Endothelial cell of hepatic sinusoid (primary cell): Measurements from ENCODE around the gene PLAC9.
"Not testable (repeated sequence)": the region's sequence is repeated elsewhere in the genome, so short reads cannot be mapped to it uniquely, and the experiment has no call there.

Source experiments
- in situ Hi-C: cut with HindIII; loops from 2 replicates; pipeline ENCODE4 v1.10.0; 2017; ENCODE audit warnings: low sequenced_read_pairs

Gene PLAC9

GRCh38 chr10:80137920-80138319 lies 5.4 kb downstream of the PLAC9 start:
- in situ Hi-C loops = no loop called here

- in situ Hi-C loops = no loop called here
Observed at GRCh38 chr10:80139265-80139664, 6.7 kb downstream of the PLAC9 start.

DNA sequence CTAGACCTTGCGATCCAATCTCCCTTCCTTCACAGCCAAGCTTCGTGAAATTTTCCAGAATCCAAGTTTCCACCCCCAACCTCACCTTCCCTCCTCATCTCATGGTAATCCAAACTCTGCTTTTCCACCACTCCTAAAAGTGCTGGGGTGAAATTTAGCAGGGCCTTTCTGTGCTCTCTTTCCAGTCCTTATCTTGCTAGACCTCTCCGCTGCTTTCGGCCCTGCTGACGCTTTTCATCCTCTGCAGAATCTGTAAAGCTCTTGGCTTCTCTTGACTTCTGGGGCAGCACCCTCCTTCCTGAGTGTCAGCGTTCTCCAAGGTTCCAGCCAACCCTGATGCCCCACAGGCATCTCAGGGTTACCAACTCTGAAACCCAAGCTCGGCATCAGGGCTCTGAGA lies 7.7 kb downstream of the PLAC9 start:
- in situ Hi-C loops = no loop called here

GRCh38 chr10:80141696-80142460 lies 9.3 kb downstream of the PLAC9 start:
- in situ Hi-C loops = no loop called here

DNA sequence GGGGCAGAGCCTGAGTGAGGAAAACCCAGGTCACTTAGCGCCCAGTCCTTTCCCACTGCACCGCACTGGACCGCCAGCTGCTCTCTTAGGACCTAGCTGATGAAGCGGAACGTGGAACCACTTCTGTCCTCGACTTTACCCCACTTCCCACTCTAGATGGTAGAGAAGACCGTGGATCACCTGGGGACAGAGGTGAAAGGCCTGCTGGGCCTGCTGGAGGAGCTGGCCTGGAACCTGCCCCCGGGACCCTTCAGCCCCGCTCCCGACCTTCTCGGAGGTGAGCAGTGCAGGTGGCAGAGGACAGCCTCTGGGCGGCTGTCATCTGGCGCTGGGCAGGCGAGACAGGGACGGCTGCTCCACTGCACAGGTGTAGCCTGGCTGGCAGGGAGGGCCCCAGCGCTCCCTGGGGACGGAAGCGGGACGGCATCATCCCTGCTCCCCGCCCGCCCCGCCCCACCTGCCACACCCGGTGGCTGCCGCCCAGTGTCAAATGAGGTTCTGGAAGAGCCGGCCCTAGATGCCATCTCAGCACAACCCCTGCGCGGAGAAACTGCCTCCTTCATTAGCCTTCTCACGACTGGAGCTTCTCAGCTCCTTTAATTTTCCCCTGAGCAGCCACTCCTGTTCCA lies 11.7 kb downstream of the PLAC9 start:
- in situ Hi-C loops = no loop called here

- in situ Hi-C loops = no loop called here
Observed at GRCh38 chr10:80144696-80145131, 12.2 kb downstream of the PLAC9 start.

DNA sequence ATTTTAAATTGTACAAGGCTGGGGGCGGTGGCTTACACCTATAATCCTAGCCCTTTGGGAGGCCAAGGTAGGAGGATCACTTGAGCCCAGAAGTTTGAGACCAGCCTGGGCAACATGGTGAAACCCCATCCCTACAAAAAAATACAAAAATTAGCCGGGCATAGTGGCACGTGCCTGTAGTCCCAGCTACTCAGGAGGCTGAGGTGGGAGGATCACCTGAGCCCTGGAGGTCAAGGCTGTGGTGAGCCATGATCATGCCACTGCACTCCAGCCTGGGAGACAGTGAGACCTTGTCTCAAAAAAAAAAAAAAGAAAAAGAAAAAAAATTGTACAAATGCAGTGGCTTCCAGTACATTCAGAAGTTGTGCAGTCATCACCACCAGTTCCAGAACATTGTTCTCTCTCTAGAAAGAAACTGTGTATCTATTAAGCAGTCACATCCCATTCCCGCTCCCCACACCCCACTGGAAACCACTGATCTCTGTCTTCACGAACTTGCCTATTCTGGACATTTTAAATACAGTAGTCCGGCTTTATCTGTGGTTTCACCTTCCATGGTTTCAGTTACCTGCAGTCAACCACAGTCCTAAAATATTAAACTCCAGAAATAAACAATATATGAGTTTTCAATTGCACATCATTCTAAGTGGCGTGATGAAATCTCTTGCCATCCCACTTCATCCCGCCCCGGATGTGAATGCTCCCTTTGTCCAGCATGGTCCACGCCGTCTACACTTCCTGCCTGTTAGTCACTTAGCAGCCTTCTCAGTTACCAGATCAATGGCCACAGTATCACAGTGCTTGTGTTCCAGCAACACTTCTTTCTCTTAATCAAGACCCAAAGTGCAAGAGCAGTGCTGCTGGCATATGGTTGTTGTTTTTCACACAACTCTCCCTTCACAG lies 13.1 kb downstream of the PLAC9 start:
- in situ Hi-C loops = not testable (repeated sequence)

GRCh38 chr10:80146918-80147317 lies 14.4 kb downstream of the PLAC9 start:
- in situ Hi-C loops = no loop called here

GRCh38 chr10:80148166-80148805 lies 15.8 kb downstream of the PLAC9 start:
- in situ Hi-C loops = no loop called here

- in situ Hi-C loops = no loop called here
Observed at GRCh38 chr10:80149123-80149522, 16.6 kb downstream of the PLAC9 start.

- in situ Hi-C loops = no loop called here
Observed at GRCh38 chr10:80150172-80150571, 17.6 kb downstream of the PLAC9 start.

- in situ Hi-C loops = no loop called here
Observed at GRCh38 chr10:80152820-80153219, 20.3 kb downstream of the PLAC9 start.

GRCh38 chr10:80153460-80153859 lies 20.9 kb downstream of the PLAC9 start:
- in situ Hi-C loops = no loop called here

DNA sequence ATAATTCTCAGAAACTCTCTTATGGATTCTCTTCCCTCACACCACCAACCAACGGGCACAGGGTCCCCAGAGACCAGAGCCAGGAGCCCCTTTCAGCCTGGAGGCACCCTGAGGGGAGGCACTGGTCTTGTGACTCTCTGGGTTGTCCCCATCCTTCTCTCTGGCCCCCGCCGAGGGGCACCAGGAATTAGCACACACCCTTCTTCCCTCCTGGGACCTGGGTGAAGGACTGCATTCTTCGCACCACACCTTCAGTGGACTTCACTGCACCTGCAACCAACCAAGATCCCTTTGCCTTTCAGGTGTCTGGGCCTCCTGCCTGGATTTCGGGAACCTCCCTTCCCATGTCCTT lies 22.1 kb downstream of the PLAC9 start:
- in situ Hi-C loops = no loop called here

DNA sequence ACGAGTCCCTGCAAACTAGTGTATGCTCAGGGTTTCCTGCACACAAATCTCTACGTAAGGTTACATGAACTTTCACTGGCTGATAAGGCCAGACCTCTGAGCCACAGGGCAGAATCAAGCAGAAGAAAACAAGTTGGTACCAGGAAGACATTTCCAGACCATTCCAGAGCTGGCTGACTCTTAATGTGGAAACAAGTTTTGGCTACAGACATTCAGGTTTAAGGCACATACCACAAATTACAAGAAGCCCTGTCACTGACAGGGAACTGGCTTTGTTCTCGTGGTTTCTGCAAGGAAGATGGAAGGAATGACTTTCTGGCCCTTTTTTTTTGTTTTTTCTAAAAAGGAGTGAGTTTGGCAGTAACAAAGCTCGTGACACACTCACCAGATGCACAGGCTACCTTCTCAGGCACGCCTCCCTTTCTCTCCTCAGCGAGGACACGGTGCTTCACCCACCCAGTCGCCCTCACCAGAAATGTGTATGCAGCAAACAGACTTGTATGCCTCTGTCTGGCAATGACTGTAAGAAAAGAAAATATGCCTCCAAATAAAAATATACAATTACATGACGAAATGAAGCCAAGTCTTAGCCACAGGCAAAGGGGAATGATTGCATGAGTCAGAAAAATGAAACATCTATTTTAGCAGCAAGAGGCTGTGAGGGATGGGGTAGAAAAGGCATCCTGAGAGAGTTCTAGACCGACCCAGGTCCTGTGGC lies 22.6 kb downstream of the PLAC9 start:
- in situ Hi-C loops = no loop called here

DNA sequence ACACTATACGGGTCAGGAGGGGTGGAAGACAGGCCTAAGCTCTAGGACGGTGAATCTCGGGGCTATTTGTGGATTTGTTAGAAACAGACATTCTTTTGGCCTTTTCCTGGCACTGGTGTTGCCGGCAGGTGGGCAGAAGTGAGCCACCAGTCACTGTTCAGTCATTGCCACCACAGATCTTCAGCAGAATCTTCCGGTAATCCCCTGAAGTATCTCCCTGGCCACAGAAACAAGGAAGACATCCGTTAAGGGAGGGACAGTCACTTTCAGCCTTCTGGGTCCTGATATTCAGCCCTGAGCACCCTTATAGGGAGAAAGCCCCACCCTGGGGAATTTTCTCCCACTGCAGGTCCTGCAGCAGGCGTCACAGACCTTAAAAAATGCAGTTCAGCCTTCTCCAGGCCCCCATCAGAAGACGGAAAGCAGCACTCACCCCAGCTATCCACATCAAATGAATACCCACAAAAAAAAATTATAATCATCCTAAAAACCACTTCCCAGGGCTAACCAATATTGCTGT lies 23.2 kb downstream of the PLAC9 start:
- in situ Hi-C loops = no loop called here

DNA sequence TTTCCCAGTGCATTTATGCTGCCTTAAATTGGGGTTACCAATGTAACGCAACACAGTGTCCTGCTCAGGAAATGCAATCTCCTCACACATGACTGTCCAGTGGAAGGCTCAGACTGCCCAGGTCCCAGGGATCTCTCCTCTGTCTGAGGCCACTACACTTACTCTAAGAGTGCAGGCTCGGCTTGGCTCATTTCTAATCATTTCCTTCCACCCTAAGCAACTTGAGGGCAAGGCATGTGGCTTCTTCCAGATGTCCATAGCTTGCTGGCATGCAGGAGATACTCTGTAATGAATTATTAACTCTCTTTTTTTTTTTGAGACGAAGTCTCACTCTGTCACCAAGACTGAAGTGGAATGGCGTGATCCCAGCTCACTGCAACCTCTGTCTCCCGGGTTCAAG lies 23.7 kb downstream of the PLAC9 start:
- in situ Hi-C loops = no loop called here

DNA sequence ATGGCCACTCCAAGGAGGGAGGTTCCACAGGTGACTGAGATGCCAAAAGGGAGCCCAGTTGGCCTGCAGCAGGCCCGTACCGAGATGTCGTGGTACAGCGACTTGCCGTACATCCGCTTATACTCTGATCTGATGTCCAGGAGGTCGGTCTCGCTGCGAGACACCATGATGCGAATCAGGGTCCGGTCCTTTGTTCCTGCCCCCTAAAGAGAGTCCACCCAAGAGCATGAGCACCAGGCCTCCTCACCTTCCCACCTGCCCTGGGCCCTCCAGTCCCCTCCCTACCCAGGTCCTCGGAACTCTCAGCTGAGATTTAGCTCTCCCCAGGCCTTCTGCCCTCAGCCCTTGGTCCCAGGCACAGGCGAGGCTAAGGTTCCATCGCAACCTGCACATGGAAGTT lies 25.0 kb downstream of the PLAC9 start:
- in situ Hi-C loops = no loop called here

GRCh38 chr10:80158126-80158525 lies 25.6 kb downstream of the PLAC9 start:
- in situ Hi-C loops = no loop called here

- in situ Hi-C loops = no loop called here
Observed at GRCh38 chr10:80158598-80159127, 26.1 kb downstream of the PLAC9 start.
